ENCODE data around the gene XCL2.

DNA sequence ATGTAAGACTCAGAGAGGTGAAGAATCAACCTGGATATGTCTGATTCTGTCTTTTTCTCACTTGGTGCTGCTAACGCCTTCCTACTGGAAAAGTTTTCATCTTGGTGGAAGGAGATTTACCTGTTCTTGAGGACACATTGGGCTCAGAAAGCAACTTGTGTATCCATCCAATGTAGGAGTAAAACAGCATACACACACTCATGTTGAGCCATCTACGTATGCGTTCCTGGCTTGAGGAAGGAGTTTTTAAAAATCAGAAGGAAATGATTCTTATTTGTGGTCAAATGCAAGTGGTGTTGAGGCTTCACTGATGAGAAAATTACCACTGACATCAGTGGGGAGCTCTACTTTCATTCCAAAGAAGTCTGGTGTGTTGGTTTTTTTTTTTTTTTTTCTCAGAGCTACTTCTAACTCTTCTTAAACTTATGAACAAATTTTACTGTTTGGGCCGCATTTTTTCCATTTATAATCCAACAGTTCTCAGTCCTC lies 25.6 kb downstream of the XCL2 start:
- no peak for TF ChIP-seq CTCF (IDR thresholded peaks at IDR 0.05)
- TF ChIP-seq EP300 (IDR thresholded peaks at IDR 0.05) = no peak
- no peak for TF ChIP-seq POLR2A (IDR thresholded peaks at IDR 0.05)
